Measurements from ENCODE around the gene MBNL1.

The MBNL1 gene

GRCh38 chr3:152229692-152230091, 39.0 kb upstream of the MBNL1 start:
- DNase-seq (ENCODE audit: low read depth), result no peak
- H3K4me3 ChIP-seq (ENCODE audit: low read depth, low read length), result no peak overlapping the region

GRCh38 chr3:152230370-152230769, 38.4 kb upstream of the MBNL1 start:
- TF ChIP-seq, protein P1, sequence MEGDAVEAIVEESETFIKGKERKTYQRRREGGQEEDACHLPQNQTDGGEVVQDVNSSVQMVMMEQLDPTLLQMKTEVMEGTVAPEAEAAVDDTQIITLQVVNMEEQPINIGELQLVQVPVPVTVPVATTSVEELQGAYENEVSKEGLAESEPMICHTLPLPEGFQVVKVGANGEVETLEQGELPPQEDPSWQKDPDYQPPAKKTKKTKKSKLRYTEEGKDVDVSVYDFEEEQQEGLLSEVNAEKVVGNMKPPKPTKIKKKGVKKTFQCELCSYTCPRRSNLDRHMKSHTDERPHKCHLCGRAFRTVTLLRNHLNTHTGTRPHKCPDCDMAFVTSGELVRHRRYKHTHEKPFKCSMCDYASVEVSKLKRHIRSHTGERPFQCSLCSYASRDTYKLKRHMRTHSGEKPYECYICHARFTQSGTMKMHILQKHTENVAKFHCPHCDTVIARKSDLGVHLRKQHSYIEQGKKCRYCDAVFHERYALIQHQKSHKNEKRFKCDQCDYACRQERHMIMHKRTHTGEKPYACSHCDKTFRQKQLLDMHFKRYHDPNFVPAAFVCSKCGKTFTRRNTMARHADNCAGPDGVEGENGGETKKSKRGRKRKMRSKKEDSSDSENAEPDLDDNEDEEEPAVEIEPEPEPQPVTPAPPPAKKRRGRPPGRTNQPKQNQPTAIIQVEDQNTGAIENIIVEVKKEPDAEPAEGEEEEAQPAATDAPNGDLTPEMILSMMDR (conservative IDR thresholded peaks at IDR 0.05; ENCODE audit: low read depth, low read length), result no peak
- no peak overlapping the region for H3K4me3 ChIP-seq (ENCODE audit: low read depth, low read length)
- peak; percentile 34 for DNase-seq (ENCODE audit: low read depth)

More at GRCh38 chr3:152229692-152230091, 39.0 kb upstream of the MBNL1 start:
- TF ChIP-seq, protein P1 (conservative IDR thresholded peaks at IDR 0.05; ENCODE audit: low read depth, low read length), result peak; percentile 10

DNA sequence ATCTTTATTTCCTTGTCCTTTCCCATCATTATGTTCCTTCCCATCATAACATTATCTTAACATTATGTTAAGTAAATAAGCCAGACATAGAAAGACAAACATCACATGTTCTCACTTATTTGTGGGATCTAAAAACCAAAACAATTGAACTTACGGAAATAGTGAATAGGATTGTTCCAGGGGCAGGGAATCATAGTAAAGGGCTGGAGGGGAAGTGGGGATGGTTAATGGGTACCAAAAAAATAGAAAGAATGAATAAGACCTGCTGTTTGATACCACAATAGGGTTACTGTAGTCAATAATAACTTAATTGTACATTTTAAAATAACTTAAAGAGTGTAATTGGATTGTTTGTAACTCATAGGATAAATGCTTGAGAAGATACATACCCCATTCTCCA, 36.7 kb upstream of the MBNL1 start:
- H3K4me3 ChIP-seq (ENCODE audit: low read depth, low read length), result no peak overlapping the region
- DNase-seq (ENCODE audit: low read depth), result no peak
- TF ChIP-seq, protein P1 (conservative IDR thresholded peaks at IDR 0.05; ENCODE audit: low read depth, low read length), result no peak

DNA sequence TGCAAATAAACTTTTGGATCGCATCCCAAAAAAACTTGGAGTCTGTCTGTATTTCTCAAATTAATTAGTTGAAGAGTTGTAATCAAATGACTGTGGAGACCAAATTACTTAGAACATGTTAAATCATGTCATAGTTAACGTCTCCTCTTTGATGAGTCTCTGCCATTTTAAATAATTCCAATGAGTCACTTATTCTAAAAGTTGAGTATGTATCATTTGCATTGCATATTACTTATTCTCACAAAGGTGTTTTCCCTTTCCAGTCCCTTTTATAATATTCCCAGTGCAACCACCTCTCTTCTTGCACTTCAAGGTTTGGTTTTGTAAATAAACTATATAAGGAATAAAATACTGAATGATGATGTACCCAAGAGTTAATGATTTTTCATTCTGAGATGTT, 36.0 kb upstream of the MBNL1 start:
- DNase-seq (ENCODE audit: low read depth), result no peak
- no peak overlapping the region for H3K4me3 ChIP-seq (ENCODE audit: low read depth, low read length)
- TF ChIP-seq, protein P1 (conservative IDR thresholded peaks at IDR 0.05; ENCODE audit: low read depth, low read length), result no peak

- DNase-seq (ENCODE audit: low read depth), result no peak
- TF ChIP-seq, protein P1 (conservative IDR thresholded peaks at IDR 0.05; ENCODE audit: low read depth, low read length), result no peak
- no peak overlapping the region for H3K4me3 ChIP-seq (ENCODE audit: low read depth, low read length)
Observed at GRCh38 chr3:152234657-152235375, 33.9 kb upstream of the MBNL1 start.

- TF ChIP-seq, protein P1 (conservative IDR thresholded peaks at IDR 0.05; ENCODE audit: low read depth, low read length), result no peak
- DNase-seq (ENCODE audit: low read depth), result peak; percentile 53
- no peak overlapping the region for H3K4me3 ChIP-seq (ENCODE audit: low read depth, low read length)
Observed at GRCh38 chr3:152235709-152236298, 32.9 kb upstream of the MBNL1 start.

GRCh38 chr3:152236716-152237115, 32.0 kb upstream of the MBNL1 start:
- no peak overlapping the region for H3K4me3 ChIP-seq (ENCODE audit: low read depth, low read length)
- DNase-seq (ENCODE audit: low read depth), result no peak
- TF ChIP-seq, protein P1 (conservative IDR thresholded peaks at IDR 0.05; ENCODE audit: low read depth, low read length), result no peak
